ENCODE measurements around the gene ALDH7A1.

The ALDH7A1 gene

GRCh38 chr5:126594748-126595485 lies at the start of gene ALDH7A1:
Gene ALDH7A1 (minus strand): TSS chr5:126595219. CDS start chr5:126595198, 21 bp downstream.
- Histone ChIP-seq H3K4me3 (ENCODE audit: low read depth, low read length) (peak within 1 kb of the TSS; percentile 69), H3K9me3 (ENCODE audit: severe bottlenecking) (no peaks in the 10 kb centered on the region), H3K27ac (peak within 1 kb of the TSS; percentile 86), H3K27me3 (ENCODE audit: insufficient read depth, low read depth, severe bottlenecking) (no peaks in the 10 kb centered on the region), H3K36me3 (peaks cover 4% of the 10 kb centered on the region)
- TF ChIP-seq CTCF (IDR thresholded peaks at IDR 0.05; ENCODE audit: low read depth, low read length), result peak; percentile 61
- DNase-seq, result peak; percentile 97

- Histone ChIP-seq H3K27me3 (ENCODE audit: insufficient read depth, low read depth, severe bottlenecking) (no peaks in the 10 kb centered on the region), H3K9me3 (ENCODE audit: severe bottlenecking) (peaks cover 5% of the 10 kb centered on the region), H3K36me3 (no peaks in the 10 kb centered on the region), H3K27ac (no peak overlapping the region), H3K4me3 (ENCODE audit: low read depth, low read length) (no peak overlapping the region)
- TF ChIP-seq CTCF (IDR thresholded peaks at IDR 0.05; ENCODE audit: low read depth, low read length), result no peak
- no peak for DNase-seq
These were observed 46.4 kb upstream of the ALDH7A1 start for GRCh38 chr5:126641387-126641786.

- H3K4me3 ChIP-seq (ENCODE audit: low read depth, low read length), result no peak overlapping the region
- no peak for TF ChIP-seq CTCF (IDR thresholded peaks at IDR 0.05; ENCODE audit: low read depth, low read length)
- DNase-seq, result no peak
These were observed 45.8 kb upstream of the ALDH7A1 start for GRCh38 chr5:126640866-126641265.

GRCh38 chr5:126636956-126637355 lies 41.9 kb upstream of the ALDH7A1 start:
- H3K36me3 ChIP-seq, result no peaks in the 10 kb centered on the region
- no peaks in the 10 kb centered on the region for H3K27me3 ChIP-seq (ENCODE audit: insufficient read depth, low read depth, severe bottlenecking)
- H3K4me3 ChIP-seq (ENCODE audit: low read depth, low read length), result no peak overlapping the region
- no peak overlapping the region for H3K27ac ChIP-seq
- H3K9me3 ChIP-seq (ENCODE audit: severe bottlenecking), result no peaks in the 10 kb centered on the region
- no peak for DNase-seq
- no peak for TF ChIP-seq CTCF (IDR thresholded peaks at IDR 0.05; ENCODE audit: low read depth, low read length)

More at GRCh38 chr5:126640866-126641265, 45.8 kb upstream of the ALDH7A1 start:
- H3K36me3 ChIP-seq, result no peaks in the 10 kb centered on the region
- no peaks in the 10 kb centered on the region for H3K27me3 ChIP-seq (ENCODE audit: insufficient read depth, low read depth, severe bottlenecking)
- no peak overlapping the region for H3K27ac ChIP-seq
- peaks cover 5% of the 10 kb centered on the region for H3K9me3 ChIP-seq (ENCODE audit: severe bottlenecking)

- Histone ChIP-seq H3K36me3 (no peaks in the 10 kb centered on the region), H3K27me3 (ENCODE audit: insufficient read depth, low read depth, severe bottlenecking) (no peaks in the 10 kb centered on the region), H3K9me3 (ENCODE audit: severe bottlenecking) (no peaks in the 10 kb centered on the region), H3K4me3 (ENCODE audit: low read depth, low read length) (no peak overlapping the region), H3K27ac (no peak overlapping the region)
- no peak for TF ChIP-seq CTCF (IDR thresholded peaks at IDR 0.05; ENCODE audit: low read depth, low read length)
- no peak for DNase-seq
These were observed 40.6 kb upstream of the ALDH7A1 start for GRCh38 chr5:126635585-126635984.

- no peak for DNase-seq
- no peak for TF ChIP-seq CTCF (IDR thresholded peaks at IDR 0.05; ENCODE audit: low read depth, low read length)
- H3K36me3 ChIP-seq, result no peaks in the 10 kb centered on the region
- no peaks in the 10 kb centered on the region for H3K27me3 ChIP-seq (ENCODE audit: insufficient read depth, low read depth, severe bottlenecking)
- H3K27ac ChIP-seq, result no peak overlapping the region
- no peak overlapping the region for H3K4me3 ChIP-seq (ENCODE audit: low read depth, low read length)
- no peaks in the 10 kb centered on the region for H3K9me3 ChIP-seq (ENCODE audit: severe bottlenecking)
These were observed 38.5 kb upstream of the ALDH7A1 start for GRCh38 chr5:126633552-126633951.
